Muscle layer of colon (tissue), 2 donors: Measurements from ENCODE around the gene WDR88.
"Not testable (repeated sequence)": the region's sequence is repeated elsewhere in the genome, so short reads cannot be mapped to it uniquely, and the experiment has no call there.

ENCODE experiments used
- H3K27ac ChIP-seq: one replicate; pipeline ENCODE4 v1.7.0; 2013; ENCODE audit warnings: low read depth, mild to moderate bottlenecking, low read length, moderate library complexity
- H3K27me3 ChIP-seq, 2 donors: one replicate each; pipeline ENCODE4 v1.7.0; 2013; ENCODE audit warnings: low read length in 2 of 2, mild to moderate bottlenecking in 2 of 2; ENCODE audit not compliant: insufficient read depth in 2 of 2, control insufficient read depth in 1 of 2
- H3K36me3 ChIP-seq: one replicate; pipeline ENCODE4 v1.7.0; 2013; ENCODE audit warnings: mild to moderate bottlenecking, low read length; ENCODE audit not compliant: insufficient read depth
- H3K4me1 ChIP-seq: one replicate; pipeline ENCODE4 v1.7.0; 2013; ENCODE audit warnings: mild to moderate bottlenecking, low read length; ENCODE audit not compliant: insufficient read depth
- H3K4me3 ChIP-seq, 2 donors: one replicate each; pipeline ENCODE4 v1.7.0; 2013; ENCODE audit warnings: low read length in 2 of 2, low read depth in 1 of 2, mild to moderate bottlenecking in 1 of 2, moderate library complexity in 1 of 2
- H3K9ac ChIP-seq: one replicate; pipeline ENCODE4 v1.7.0; 2013; ENCODE audit warnings: low read length
- H3K9me3 ChIP-seq: one replicate; pipeline ENCODE4 v1.7.0; 2013; ENCODE audit warnings: mild to moderate bottlenecking, low read length
- donor health status: abdominal sarcoma.
- donor health status: Adenocarcinoma of cecum.

Gene WDR88

GRCh38 chr19:33108161-33108560 lies 23.8 kb upstream of the WDR88 start:
- Histone ChIP-seq H3K9me3 (no peaks in the 10 kb centered on the region), H3K27ac (no peak overlapping the region), H3K9ac (no peak overlapping the region), H3K4me1 (no peaks in the 10 kb centered on the region), H3K27me3 (no peaks in the 10 kb centered on the region), H3K36me3 (peaks cover 60% of the 10 kb centered on the region), H3K4me3 (no peak overlapping the region)

- Histone ChIP-seq H3K36me3 (peaks cover 71% of the 10 kb centered on the region), H3K9me3 (no peaks in the 10 kb centered on the region)
Measured at GRCh38 chr19:33110137-33110910, 21.6 kb upstream of the WDR88 start.

GRCh38 chr19:33111587-33111986 lies 20.3 kb upstream of the WDR88 start:
- Histone ChIP-seq H3K4me1 (no peaks in the 10 kb centered on the region), H3K27ac (no peak overlapping the region), H3K9me3 (no peaks in the 10 kb centered on the region), H3K4me3 (no peak overlapping the region), H3K36me3 (peaks cover 74% of the 10 kb centered on the region), H3K9ac (no peak overlapping the region), H3K27me3 (no peaks in the 10 kb centered on the region)

More at GRCh38 chr19:33110137-33110910, 21.6 kb upstream of the WDR88 start:
- Histone ChIP-seq H3K4me3 (no peak overlapping the region), H3K9ac (no peak overlapping the region), H3K27ac (no peak overlapping the region), H3K27me3 (no peaks in the 10 kb centered on the region), H3K4me1 (no peaks in the 10 kb centered on the region)

GRCh38 chr19:33114312-33114711 lies 17.6 kb upstream of the WDR88 start:
- Histone ChIP-seq H3K27me3 (no peaks in the 10 kb centered on the region), H3K9ac (no peak overlapping the region), H3K27ac (no peak overlapping the region), H3K9me3 (no peaks in the 10 kb centered on the region), H3K4me1 (no peaks in the 10 kb centered on the region), H3K4me3 (no peak overlapping the region), H3K36me3 (peaks cover 74% of the 10 kb centered on the region)

- Histone ChIP-seq H3K9ac (no peak overlapping the region), H3K4me3 (no peak overlapping the region), H3K36me3 (peaks cover 54% of the 10 kb centered on the region), H3K4me1 (no peaks in the 10 kb centered on the region), H3K9me3 (no peaks in the 10 kb centered on the region), H3K27me3 (no peaks in the 10 kb centered on the region), H3K27ac (no peak overlapping the region)
Measured at GRCh38 chr19:33117501-33117900, 14.4 kb upstream of the WDR88 start.

GRCh38 chr19:33118643-33119042 lies 13.3 kb upstream of the WDR88 start:
- no peak overlapping the region for H3K4me3 ChIP-seq
- H3K9ac ChIP-seq = no peak overlapping the region
- H3K4me1 ChIP-seq = no peaks in the 10 kb centered on the region
- no peaks in the 10 kb centered on the region for H3K9me3 ChIP-seq
- H3K27me3 ChIP-seq = no peaks in the 10 kb centered on the region
- no peak overlapping the region for H3K27ac ChIP-seq
- H3K36me3 ChIP-seq = peaks cover 44% of the 10 kb centered on the region

GRCh38 chr19:33124207-33125098 lies 7.5 kb upstream of the WDR88 start:
- Histone ChIP-seq H3K9me3 (no peaks in the 10 kb centered on the region), H3K27ac (no peak overlapping the region), H3K27me3 (no peaks in the 10 kb centered on the region), H3K4me1 (no peaks in the 10 kb centered on the region), H3K4me3 (no peak overlapping the region), H3K9ac (no peak overlapping the region), H3K36me3 (peaks cover 24% of the 10 kb centered on the region)

GRCh38 chr19:33125929-33126388 lies 6.0 kb upstream of the WDR88 start:
- Histone ChIP-seq H3K9me3 (no peaks in the 10 kb centered on the region), H3K27me3 (no peaks in the 10 kb centered on the region), H3K9ac (no peak overlapping the region), H3K36me3 (peaks cover 31% of the 10 kb centered on the region), H3K27ac (no peak overlapping the region), H3K4me1 (no peaks in the 10 kb centered on the region), H3K4me3 (no peak overlapping the region)

- not testable (repeated sequence) for H3K27ac ChIP-seq, H3K9ac ChIP-seq, H3K9me3 ChIP-seq, H3K27me3 ChIP-seq, H3K4me3 ChIP-seq, H3K4me1 ChIP-seq
- peaks cover 31% of the 10 kb centered on the region for H3K36me3 ChIP-seq
Measured at GRCh38 chr19:33126712-33127111, 5.2 kb upstream of the WDR88 start.

- Histone ChIP-seq H3K9me3 (no peaks in the 10 kb centered on the region), H3K4me1 (peaks cover 5% of the 10 kb centered on the region), H3K27me3 (peaks cover 0 to 5% of the 10 kb centered on the region in 2 donors), H3K36me3 (peaks cover 25% of the 10 kb centered on the region), H3K27ac (no peak overlapping the region), H3K4me3 (no peak overlapping the region), H3K9ac (no peak overlapping the region)
Measured at GRCh38 chr19:33129901-33130300, 2.0 kb upstream of the WDR88 start.

- Histone ChIP-seq H3K4me3 (no peak overlapping the region), H3K36me3 (peaks cover 20% of the 10 kb centered on the region), H3K27me3 (peaks cover 4 to 5% of the 10 kb centered on the region in 2 donors), H3K4me1 (peaks cover 5% of the 10 kb centered on the region), H3K27ac (no peak overlapping the region), H3K9ac (no peak overlapping the region), H3K9me3 (no peaks in the 10 kb centered on the region)
Measured at GRCh38 chr19:33130433-33130832, 1.5 kb upstream of the WDR88 start.
